HL-60 (cell line): ENCODE measurements around the gene SMPD1.

Source experiments
- DNase-seq, 2 experiments: peaks; one replicate each; pipeline ENCODE4 v3.0.0-alpha.2; 2010 to 2020; ENCODE audit warnings: low read depth in 1 of 2, low spot score in 1 of 2
- H3K27ac ChIP-seq: fragments of 250-450 bp; sonication (Bioruptor Pico); replicated peaks from 2 replicates; pipeline ENCODE4 v1.5.1; 2020; ENCODE audit warnings: mild to moderate bottlenecking, moderate library complexity
- H3K27me3 ChIP-seq: fragments of 250-450 bp; sonication (Bioruptor Pico); 2 replicates; pipeline ENCODE4 v1.5.1; 2021; ENCODE audit warnings: mild to moderate bottlenecking, moderate library complexity; ENCODE audit not compliant: insufficient read depth, poor library complexity, severe bottlenecking
- H3K4me3 ChIP-seq: replicated peaks from 2 replicates; pipeline ENCODE4 v1.5.1; 2011; ENCODE audit warnings: mild to moderate bottlenecking, control low read depth, low read length; ENCODE audit not compliant: insufficient read depth
- CTCF ChIP-seq: IDR thresholded peaks from one replicate; pipeline ENCODE4 v1.5.1; 2011; ENCODE audit warnings: low read length, control low read depth, inconsistent platforms; ENCODE audit not compliant: insufficient read depth
- SPI1 ChIP-seq: IDR thresholded peaks from 2 replicates; pipeline ENCODE4 v1.6.1; 2012; ENCODE audit warnings: low read depth, mild to moderate bottlenecking, borderline replicate concordance

The SMPD1 gene

GRCh38 chr11:6443269-6444003 is 53.2 kb downstream of the SMPD1 start:
- Histone ChIP-seq H3K27ac (no peak overlapping the region), H3K27me3 (no peaks in the 10 kb centered on the region), H3K4me3 (no peak overlapping the region)
- no peak for TF ChIP-seq SPI1
- TF ChIP-seq CTCF, result peak; percentile 83
- DNase-seq, result peak; percentile 13 to 38
